ENCODE data around the gene C16orf95. TPM values are rescaled to one million over a fixed set of nuclear protein-coding genes. Genes with fewer than 3 reads are reported as not detected.

C16orf95 gene
- polyA plus RNA-seq, 1 donor from 2014 or later, result 5.9 TPM

DNA sequence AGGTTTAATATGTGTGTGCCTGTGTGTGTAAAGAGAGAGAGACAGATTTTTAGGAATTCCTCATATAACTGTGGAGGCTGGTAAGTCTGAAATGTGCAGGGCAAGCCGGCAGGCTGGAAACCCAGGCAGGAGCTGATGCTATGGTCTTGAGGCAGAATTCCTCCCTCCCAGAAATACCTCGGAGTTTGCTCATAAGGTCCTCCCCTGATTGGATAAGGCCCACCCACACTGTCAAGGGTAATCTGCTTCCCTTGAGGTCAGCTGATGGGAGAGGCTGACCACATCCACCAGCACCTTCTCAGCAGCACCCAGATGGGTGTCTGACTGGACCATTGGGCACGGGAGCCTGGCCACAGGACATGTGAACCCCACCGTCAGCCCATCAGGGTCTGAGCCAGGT, 42.4 kb downstream of the C16orf95 start:
- Histone ChIP-seq H3F3A (ENCODE audit: insufficient read depth, low read length, poor library complexity, severe bottlenecking) (no peaks in the 10 kb centered on the region), H3K27me3 (ENCODE audit: insufficient read depth, low read depth, low read length) (no peaks in the 10 kb centered on the region), H3K9me3 (ENCODE audit: low read length) (no peaks in the 10 kb centered on the region), H4K20me1 (ENCODE audit: insufficient read depth) (no peaks in the 10 kb centered on the region), H3K36me3 (ENCODE audit: insufficient read depth, low read length) (no peaks in the 10 kb centered on the region), H2AFZ (ENCODE audit: low read depth, low read length) (no peak overlapping the region), H3K27ac (ENCODE audit: low read length) (no peak overlapping the region), H3K79me2 (replicated peaks; ENCODE audit: insufficient read depth, low read length) (no peaks in the 10 kb centered on the region), H3K9me2 (ENCODE audit: insufficient read depth, low read length) (no peaks in the 10 kb centered on the region), H3K4me3 (ENCODE audit: low read length) (no peak overlapping the region), H3K4me2 (ENCODE audit: low read length) (no peak overlapping the region), H3K9ac (ENCODE audit: low read length) (no peak overlapping the region)
- TF ChIP-seq TAF1 (IDR thresholded peaks at IDR 0.05; ENCODE audit: low read depth) (no peak), SMC3 (conservative IDR thresholded peaks at IDR 0.05; ENCODE audit: poor library complexity) (no peak), EZH2 (IDR thresholded peaks at IDR 0.05; ENCODE audit: borderline replicate concordance, insufficient read depth, low read length, poor library complexity, severe bottlenecking) (no peak), EP300 (conservative IDR thresholded peaks at IDR 0.05; ENCODE audit: poor library complexity, severe bottlenecking) (no peak), MXI1 (conservative IDR thresholded peaks at IDR 0.05; ENCODE audit: poor library complexity, severe bottlenecking) (no peak), POLR2AphosphoS5 (IDR thresholded peaks at IDR 0.05) (no peak), RAD21 (conservative IDR thresholded peaks at IDR 0.05) (no peak)
- TF ChIP-seq, protein P1, sequence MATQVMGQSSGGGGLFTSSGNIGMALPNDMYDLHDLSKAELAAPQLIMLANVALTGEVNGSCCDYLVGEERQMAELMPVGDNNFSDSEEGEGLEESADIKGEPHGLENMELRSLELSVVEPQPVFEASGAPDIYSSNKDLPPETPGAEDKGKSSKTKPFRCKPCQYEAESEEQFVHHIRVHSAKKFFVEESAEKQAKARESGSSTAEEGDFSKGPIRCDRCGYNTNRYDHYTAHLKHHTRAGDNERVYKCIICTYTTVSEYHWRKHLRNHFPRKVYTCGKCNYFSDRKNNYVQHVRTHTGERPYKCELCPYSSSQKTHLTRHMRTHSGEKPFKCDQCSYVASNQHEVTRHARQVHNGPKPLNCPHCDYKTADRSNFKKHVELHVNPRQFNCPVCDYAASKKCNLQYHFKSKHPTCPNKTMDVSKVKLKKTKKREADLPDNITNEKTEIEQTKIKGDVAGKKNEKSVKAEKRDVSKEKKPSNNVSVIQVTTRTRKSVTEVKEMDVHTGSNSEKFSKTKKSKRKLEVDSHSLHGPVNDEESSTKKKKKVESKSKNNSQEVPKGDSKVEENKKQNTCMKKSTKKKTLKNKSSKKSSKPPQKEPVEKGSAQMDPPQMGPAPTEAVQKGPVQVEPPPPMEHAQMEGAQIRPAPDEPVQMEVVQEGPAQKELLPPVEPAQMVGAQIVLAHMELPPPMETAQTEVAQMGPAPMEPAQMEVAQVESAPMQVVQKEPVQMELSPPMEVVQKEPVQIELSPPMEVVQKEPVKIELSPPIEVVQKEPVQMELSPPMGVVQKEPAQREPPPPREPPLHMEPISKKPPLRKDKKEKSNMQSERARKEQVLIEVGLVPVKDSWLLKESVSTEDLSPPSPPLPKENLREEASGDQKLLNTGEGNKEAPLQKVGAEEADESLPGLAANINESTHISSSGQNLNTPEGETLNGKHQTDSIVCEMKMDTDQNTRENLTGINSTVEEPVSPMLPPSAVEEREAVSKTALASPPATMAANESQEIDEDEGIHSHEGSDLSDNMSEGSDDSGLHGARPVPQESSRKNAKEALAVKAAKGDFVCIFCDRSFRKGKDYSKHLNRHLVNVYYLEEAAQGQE (IDR thresholded peaks at IDR 0.05; ENCODE audit: borderline replicate concordance), result no peak
- TF ChIP-seq, protein P2, sequence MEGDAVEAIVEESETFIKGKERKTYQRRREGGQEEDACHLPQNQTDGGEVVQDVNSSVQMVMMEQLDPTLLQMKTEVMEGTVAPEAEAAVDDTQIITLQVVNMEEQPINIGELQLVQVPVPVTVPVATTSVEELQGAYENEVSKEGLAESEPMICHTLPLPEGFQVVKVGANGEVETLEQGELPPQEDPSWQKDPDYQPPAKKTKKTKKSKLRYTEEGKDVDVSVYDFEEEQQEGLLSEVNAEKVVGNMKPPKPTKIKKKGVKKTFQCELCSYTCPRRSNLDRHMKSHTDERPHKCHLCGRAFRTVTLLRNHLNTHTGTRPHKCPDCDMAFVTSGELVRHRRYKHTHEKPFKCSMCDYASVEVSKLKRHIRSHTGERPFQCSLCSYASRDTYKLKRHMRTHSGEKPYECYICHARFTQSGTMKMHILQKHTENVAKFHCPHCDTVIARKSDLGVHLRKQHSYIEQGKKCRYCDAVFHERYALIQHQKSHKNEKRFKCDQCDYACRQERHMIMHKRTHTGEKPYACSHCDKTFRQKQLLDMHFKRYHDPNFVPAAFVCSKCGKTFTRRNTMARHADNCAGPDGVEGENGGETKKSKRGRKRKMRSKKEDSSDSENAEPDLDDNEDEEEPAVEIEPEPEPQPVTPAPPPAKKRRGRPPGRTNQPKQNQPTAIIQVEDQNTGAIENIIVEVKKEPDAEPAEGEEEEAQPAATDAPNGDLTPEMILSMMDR (IDR thresholded peaks at IDR 0.05; ENCODE audit: poor library complexity, severe bottlenecking), result no peak

DNA sequence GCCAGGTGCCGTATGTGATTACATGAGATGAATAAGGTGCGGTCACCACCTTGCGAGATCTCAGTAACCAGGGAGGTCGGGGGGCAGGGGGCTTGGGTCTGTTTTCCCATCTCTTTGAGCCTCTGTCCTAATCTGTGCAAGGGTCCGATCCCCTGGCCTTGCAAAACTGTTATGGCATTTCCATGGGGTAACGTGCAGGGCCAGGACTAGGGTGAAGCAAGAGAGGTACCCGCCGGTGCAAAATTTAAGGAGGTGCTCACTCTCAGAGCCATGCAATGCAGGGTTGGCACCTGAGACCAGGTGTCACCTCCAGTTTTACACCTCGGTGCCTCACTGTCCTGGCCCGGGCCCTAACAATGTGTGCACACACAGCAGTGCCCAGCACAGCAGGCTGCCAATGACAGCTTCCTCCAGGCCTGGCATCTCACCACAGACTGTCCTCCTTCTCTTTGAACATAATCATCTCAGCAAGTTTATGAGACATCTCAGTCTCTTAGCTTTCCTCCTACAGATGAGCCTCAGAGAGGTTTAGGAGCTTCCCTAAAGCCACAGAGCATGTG, 43.6 kb downstream of the C16orf95 start:
- Histone ChIP-seq H3K4me2 (ENCODE audit: low read length) (no peak overlapping the region), H3K79me2 (replicated peaks; ENCODE audit: insufficient read depth, low read length) (no peaks in the 10 kb centered on the region), H3K4me3 (ENCODE audit: low read length) (no peak overlapping the region), H2AFZ (ENCODE audit: low read depth, low read length) (no peak overlapping the region), H3K9me3 (ENCODE audit: low read length) (no peaks in the 10 kb centered on the region), H3K36me3 (ENCODE audit: insufficient read depth, low read length) (no peaks in the 10 kb centered on the region), H3K9ac (ENCODE audit: low read length) (no peak overlapping the region), H3K9me2 (ENCODE audit: insufficient read depth, low read length) (no peaks in the 10 kb centered on the region), H3F3A (ENCODE audit: insufficient read depth, low read length, poor library complexity, severe bottlenecking) (no peaks in the 10 kb centered on the region), H4K20me1 (ENCODE audit: insufficient read depth) (no peaks in the 10 kb centered on the region), H3K27ac (ENCODE audit: low read length) (no peak overlapping the region), H3K27me3 (ENCODE audit: insufficient read depth, low read depth, low read length) (no peaks in the 10 kb centered on the region)
- TF ChIP-seq SMC3 (conservative IDR thresholded peaks at IDR 0.05; ENCODE audit: poor library complexity), result no peak
- no peak for TF ChIP-seq MXI1 (conservative IDR thresholded peaks at IDR 0.05; ENCODE audit: poor library complexity, severe bottlenecking)
- TF ChIP-seq, protein P1 (IDR thresholded peaks at IDR 0.05; ENCODE audit: borderline replicate concordance), result no peak
- TF ChIP-seq TAF1 (IDR thresholded peaks at IDR 0.05; ENCODE audit: low read depth), result no peak
- no peak for TF ChIP-seq RAD21 (conservative IDR thresholded peaks at IDR 0.05)
- TF ChIP-seq EP300 (conservative IDR thresholded peaks at IDR 0.05; ENCODE audit: poor library complexity, severe bottlenecking), result no peak
- no peak for TF ChIP-seq EZH2 (IDR thresholded peaks at IDR 0.05; ENCODE audit: borderline replicate concordance, insufficient read depth, low read length, poor library complexity, severe bottlenecking)
- TF ChIP-seq, protein P2 (IDR thresholded peaks at IDR 0.05; ENCODE audit: poor library complexity, severe bottlenecking), result no peak
- TF ChIP-seq POLR2AphosphoS5 (IDR thresholded peaks at IDR 0.05), result no peak

Measured in neural cell (in vitro differentiated cells).